ENCODE data around the gene BZW2.
A peak's percentile ranks its signal among the peaks of the same experiment; 100 is the strongest.
"Not testable (repeated sequence)": the region's sequence is repeated elsewhere in the genome, so short reads cannot be mapped to it uniquely, and the experiment has no call there.

Gene BZW2

GRCh38 chr7:16644636-16645592 lies 1.1 kb upstream of the BZW2 start:
- H3K4me3 ChIP-seq (ENCODE audit: low read depth, low read length): peak overlapping the region; percentile 83

DNA sequence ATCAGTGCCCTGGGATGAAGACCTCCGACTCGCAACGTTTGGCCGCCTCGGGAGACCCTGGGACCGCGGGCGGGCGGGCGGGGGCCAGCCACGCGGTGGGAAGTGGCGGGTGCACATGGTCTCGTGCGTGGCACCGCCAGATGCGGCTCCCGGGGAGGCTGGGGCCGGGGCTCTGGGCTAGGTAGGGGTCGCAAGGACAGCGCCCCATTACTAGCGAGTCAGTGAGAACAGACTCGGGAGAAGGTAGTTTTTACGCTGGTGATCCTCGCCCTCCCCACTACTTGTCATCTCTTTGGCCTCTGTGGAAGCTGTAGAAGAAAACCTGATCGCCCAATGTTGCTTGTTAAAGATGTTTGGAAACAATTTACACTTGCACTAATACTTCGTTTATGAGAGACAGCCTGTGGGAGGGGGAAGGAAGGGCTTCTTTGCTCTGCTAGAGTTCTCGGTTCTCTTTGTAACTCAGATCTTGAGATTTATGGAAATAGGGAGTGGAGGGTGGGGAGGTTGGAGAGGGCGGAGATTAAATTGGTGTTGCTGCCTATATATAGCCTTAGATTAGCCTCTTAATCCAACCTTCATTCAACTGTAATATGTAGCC lies 591 bp downstream of the BZW2 start:
- peak overlapping the region; percentile 83 for H3K4me3 ChIP-seq (ENCODE audit: low read depth, low read length)

GRCh38 chr7:16647435-16647960 lies 1.5 kb downstream of the BZW2 start:
- peak overlapping the region; percentile 83 for H3K4me3 ChIP-seq (ENCODE audit: low read depth, low read length)

GRCh38 chr7:16648551-16648950 lies 2.6 kb downstream of the BZW2 start:
- H3K4me3 ChIP-seq (ENCODE audit: low read depth, low read length): no peak overlapping the region

- H3K4me3 ChIP-seq (ENCODE audit: low read depth, low read length): no peak overlapping the region
These were observed 3.2 kb downstream of the BZW2 start for GRCh38 chr7:16649196-16649595.

- no peak overlapping the region for H3K4me3 ChIP-seq (ENCODE audit: low read depth, low read length)
These were observed 4.3 kb downstream of the BZW2 start for GRCh38 chr7:16650266-16650665.

DNA sequence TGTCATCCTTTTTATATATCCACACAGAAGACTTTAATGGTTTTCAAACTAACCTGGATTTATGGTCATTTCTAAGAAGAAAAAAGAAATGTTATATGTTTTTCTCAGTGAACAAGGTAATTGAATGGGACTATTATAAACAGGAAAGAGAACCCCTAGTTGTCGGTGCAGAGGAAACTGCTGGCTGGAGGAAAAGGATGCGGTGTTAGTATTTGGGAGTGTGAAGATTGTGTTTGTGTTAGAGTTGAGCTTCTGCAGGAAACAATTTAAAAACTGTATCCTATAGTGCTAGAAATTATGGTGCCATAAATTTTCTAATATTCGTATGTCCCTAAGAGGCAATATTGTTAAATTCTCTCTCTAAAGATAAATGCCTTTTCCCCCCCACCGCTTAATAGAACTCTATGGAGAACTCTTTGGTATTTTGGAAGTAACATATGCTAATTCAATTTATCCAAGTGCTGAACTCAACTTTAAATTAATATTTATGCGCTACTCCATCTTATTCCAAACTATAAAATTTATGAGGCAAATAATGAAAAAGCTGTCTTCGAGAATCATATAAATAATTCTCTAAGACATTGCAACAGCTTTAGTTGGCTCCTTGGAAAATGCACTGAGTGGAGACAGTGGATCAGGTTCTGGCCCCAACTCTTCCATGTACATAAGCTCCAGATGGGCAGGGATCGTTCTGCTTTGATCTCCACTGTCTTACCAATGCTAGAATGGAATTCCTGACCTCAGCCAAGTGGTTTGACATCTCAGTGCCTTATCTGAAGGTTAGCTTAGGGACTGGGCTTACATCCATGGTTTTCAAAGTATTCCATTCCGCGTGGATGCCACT lies 5.6 kb downstream of the BZW2 start:
- H3K4me3 ChIP-seq (ENCODE audit: low read depth, low read length): no peak overlapping the region

- no peak overlapping the region for H3K4me3 ChIP-seq (ENCODE audit: low read depth, low read length)
These were observed 6.2 kb downstream of the BZW2 start for GRCh38 chr7:16652240-16652583.

DNA sequence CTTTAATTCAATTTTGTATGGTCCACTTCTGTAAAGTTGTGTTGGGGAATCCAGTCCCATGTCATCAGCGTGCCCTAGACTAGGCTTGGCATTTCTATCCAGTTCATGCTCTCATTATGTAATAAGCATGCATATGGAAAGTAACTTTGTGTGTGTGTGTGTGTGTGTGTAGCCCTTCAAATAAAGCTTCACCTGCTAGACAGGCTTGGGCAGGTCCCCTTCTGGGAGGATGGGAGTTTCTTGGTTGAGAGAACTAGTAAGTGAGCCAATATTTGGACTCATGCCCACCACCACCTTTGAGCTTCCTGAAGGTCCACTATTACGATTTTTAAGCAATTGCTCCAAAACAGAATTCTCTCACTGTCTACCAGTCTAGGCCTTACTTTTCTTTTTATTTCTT lies 6.9 kb downstream of the BZW2 start:
- H3K4me3 ChIP-seq (ENCODE audit: low read depth, low read length): no peak overlapping the region

DNA sequence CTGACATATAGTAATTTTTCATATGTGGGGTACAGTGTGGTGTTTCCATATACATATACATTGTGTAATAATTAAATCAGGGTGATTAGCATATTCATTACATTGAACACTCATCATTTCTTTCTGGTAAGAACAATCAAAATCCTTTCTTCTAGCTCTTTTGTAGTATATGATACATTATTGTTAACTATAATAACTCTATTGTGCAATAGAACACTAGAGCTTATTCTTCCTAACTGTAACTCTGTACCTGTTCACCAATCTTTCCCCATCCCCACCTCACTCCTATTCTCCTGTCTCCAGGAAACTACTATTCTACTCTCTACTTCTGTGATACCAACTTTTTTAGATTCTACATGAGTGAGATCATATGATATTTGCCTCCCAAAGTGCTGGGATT lies 9.4 kb downstream of the BZW2 start:
- no peak overlapping the region for H3K4me3 ChIP-seq (ENCODE audit: low read depth, low read length)

- no peak overlapping the region for H3K4me3 ChIP-seq (ENCODE audit: low read depth, low read length)
These were observed 10.2 kb downstream of the BZW2 start for GRCh38 chr7:16656141-16656540.

DNA sequence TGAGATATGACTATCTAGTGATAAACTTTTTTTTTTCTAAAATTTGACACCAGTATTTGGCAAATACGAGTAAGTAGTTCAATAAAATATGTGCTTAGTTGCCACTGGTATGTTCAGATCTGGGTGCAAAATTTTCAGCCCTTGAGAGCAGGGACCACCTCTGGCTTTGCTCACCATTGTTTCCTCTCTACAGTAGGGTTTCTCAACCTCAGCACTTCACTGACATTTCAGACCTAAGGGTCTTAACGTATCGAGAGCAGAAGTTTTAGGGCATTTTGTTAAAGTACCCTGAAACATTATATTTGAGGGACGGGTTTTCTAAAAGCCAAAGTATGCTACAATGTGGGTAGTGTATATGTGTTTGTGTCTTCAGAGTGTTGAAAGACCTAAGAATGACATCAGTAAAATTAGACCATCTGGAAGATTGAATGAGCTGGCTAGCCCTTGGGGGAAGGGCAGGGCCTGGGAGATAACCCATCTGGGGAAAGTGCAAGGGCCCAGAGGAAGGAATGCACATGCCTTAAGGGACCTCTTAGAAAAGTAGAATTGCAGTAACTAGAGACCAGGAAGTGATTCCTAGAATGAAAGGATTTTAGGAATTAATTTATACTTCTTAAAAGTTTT lies 11.8 kb downstream of the BZW2 start:
- no peak overlapping the region for H3K4me3 ChIP-seq (ENCODE audit: low read depth, low read length)

DNA sequence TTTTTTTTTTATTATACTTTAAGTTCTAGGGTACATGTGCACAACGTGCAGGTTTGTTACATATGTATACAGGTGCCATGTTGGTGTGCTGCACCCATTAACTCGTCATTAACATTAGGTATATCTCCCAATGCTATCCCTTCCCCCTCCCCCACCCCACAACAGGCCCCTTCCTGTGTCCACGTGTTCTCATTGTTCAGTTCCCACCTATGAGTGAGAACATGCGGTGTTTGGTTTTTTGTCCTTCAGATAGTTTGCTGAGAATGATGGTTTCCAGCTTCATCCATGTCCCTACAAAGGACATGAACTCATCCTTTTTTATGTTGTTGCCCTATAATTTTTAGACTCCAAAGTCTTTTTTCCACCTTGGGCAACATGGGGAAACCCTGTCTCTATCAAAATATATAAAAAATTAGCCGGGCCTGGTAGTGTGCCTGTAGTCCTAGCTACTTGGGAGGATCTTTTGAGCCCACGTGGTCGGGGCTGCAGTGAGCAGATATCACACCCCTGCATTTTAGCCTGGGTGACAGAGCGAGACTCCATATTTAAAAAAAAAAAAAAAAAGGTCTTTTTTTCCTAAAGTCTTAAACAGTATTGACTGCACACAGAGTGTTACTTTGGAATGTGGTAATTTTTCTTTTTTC lies 14.0 kb downstream of the BZW2 start:
- H3K4me3 ChIP-seq (ENCODE audit: low read depth, low read length): not testable (repeated sequence)

- H3K4me3 ChIP-seq (ENCODE audit: low read depth, low read length): no peak overlapping the region
These were observed 14.9 kb downstream of the BZW2 start for GRCh38 chr7:16660702-16661464.

DNA sequence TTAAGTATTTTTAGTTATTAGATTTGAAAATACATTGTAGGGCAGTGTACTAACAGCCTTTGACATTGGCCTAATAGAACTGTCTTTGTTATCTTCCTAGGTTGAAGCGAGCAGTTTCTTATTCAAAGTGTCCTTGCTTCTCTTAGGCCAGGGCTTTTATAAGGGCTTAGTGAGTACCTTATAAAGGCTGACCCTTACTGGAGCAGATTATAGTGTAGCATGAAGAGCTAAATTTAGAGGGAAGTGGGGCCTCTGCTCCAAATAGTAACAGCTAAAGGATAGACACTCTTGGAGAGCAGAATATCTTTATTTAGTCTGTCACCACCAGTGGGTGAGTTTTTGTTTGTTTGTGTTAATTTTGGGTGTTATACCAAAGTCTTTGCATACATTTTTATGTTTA lies 15.9 kb downstream of the BZW2 start:
- H3K4me3 ChIP-seq (ENCODE audit: low read depth, low read length): no peak overlapping the region

DNA sequence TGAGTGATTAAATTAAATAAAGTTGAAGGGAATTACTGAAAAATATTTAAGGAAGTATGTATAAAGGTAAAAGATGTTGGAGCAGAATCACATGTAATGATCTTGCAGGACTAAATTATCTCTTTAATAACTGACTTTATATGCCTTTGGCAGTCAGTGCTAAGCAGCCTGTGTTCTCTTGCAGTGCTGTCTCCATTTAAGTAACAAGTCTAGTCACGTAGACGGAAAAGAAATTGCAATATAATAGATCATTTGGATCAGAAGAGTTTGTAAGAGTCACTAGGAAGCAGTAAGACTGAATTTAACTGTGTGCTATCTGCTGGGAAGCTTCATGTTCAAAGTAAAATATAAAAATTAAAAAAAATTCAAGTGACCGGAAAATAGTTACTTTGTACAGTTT lies 21.4 kb downstream of the BZW2 start:
- no peak overlapping the region for H3K4me3 ChIP-seq (ENCODE audit: low read depth, low read length)

GRCh38 chr7:16668049-16668858 lies 22.3 kb downstream of the BZW2 start:
- H3K4me3 ChIP-seq (ENCODE audit: low read depth, low read length): no peak overlapping the region

- no peak overlapping the region for H3K4me3 ChIP-seq (ENCODE audit: low read depth, low read length)
These were observed 23.0 kb downstream of the BZW2 start for GRCh38 chr7:16668978-16669377.

- no peak overlapping the region for H3K4me3 ChIP-seq (ENCODE audit: low read depth, low read length)
These were observed 23.6 kb downstream of the BZW2 start for GRCh38 chr7:16669581-16669980.
